HCT116 (cell line): ENCODE data around the gene BTBD9.

Experiments
- ATF3 ChIP-seq: IDR thresholded peaks from 2 replicates; pipeline ENCODE4 v1.6.1; 2012
- CEBPB ChIP-seq: IDR thresholded peaks from 2 replicates; pipeline ENCODE4 v1.6.1; 2012; ENCODE audit warnings: low read depth
- CTCF ChIP-seq, 3 experiments: fragments of 200-600 bp in 1 of 3; sonication (generic) in 1 of 3; IDR thresholded peaks in 2 of 3; conservative IDR thresholded peaks in 1 of 3; 2 replicates each; pipeline ENCODE4 v1.5.1; 2012 to 2017; ENCODE audit warnings: low read depth in 2 of 3, low read length in 2 of 3, antibody characterized with exemption in 1 of 3, borderline replicate concordance in 1 of 3, control low read depth in 1 of 3, mild to moderate bottlenecking in 1 of 3, mixed read lengths in 1 of 3, mixed run types in 1 of 3, moderate library complexity in 1 of 3; ENCODE audit not compliant: insufficient read depth in 1 of 3
- EGR1 ChIP-seq: IDR thresholded peaks from 2 replicates; pipeline ENCODE4 v1.6.1; 2012; ENCODE audit warnings: low read depth
- EZH2 ChIP-seq: fragments of 200-600 bp; sonication (generic); IDR thresholded peaks from 2 replicates; pipeline ENCODE4 v1.6.1; 2017; ENCODE audit warnings: antibody characterized with exemption, mixed run types
- EZH2phosphoT487 ChIP-seq: fragments of 200-600 bp; IDR thresholded peaks from 2 replicates; pipeline ENCODE4 v1.6.1; 2018; ENCODE audit warnings: antibody characterized with exemption, borderline replicate concordance
- JUND ChIP-seq: IDR thresholded peaks from 2 replicates; pipeline ENCODE4 v1.6.1; 2012
- POLR2A ChIP-seq: IDR thresholded peaks from 2 replicates; pipeline ENCODE4 v1.7.0; 2011; ENCODE audit warnings: borderline replicate concordance; ENCODE audit not compliant: insufficient read depth, insufficient read length; ENCODE audit errors: extremely low read depth
- POLR2AphosphoS5 ChIP-seq: IDR thresholded peaks from 2 replicates; pipeline ENCODE4 v1.6.1; 2011; ENCODE audit warnings: mild to moderate bottlenecking, low read depth, low read length, moderate library complexity
- RAD21 ChIP-seq: IDR thresholded peaks from 2 replicates; pipeline ENCODE4 v1.6.1; 2012; ENCODE audit warnings: low read depth, mild to moderate bottlenecking
- REST ChIP-seq: IDR thresholded peaks from 2 replicates; pipeline ENCODE4 v1.6.1; 2012; ENCODE audit warnings: low read depth
- TCF7L2 ChIP-seq: IDR thresholded peaks from 2 replicates; pipeline ENCODE4 v1.7.0; 2011; ENCODE audit warnings: borderline replicate concordance, inconsistent platforms; ENCODE audit not compliant: insufficient read depth, insufficient read length; ENCODE audit errors: extremely low read depth
- YY1 ChIP-seq: IDR thresholded peaks from 2 replicates; pipeline ENCODE4 v1.6.1; 2011; ENCODE audit warnings: low read length, low read depth, moderate library complexity, mild to moderate bottlenecking; ENCODE audit not compliant: insufficient replicate concordance; ENCODE audit errors: extremely low read depth

GRCh38 chr6:38146734-38147027, 493.0 kb downstream of the BTBD9 start:
- TF ChIP-seq CTCF (IDR thresholded peaks at IDR 0.05 in 2 of 3, conservative IDR thresholded peaks at IDR 0.05 in 1 of 3; ENCODE audit: borderline replicate concordance in 1 of 3, insufficient read depth in 1 of 3, low read depth in 2 of 3, low read length in 2 of 3) (no peak), REST (no peak), EGR1 (no peak), YY1 (no peak), EZH2 (no peak), RAD21 (no peak), TCF7L2 (no peak), CEBPB (no peak), EZH2phosphoT487 (no peak), POLR2AphosphoS5 (no peak), POLR2A (no peak), ATF3 (no peak), JUND (no peak)
